HG03520 (cell line): ENCODE measurements around the gene CORO2A.

Experiments
- ATAC-seq: cut with Tn5 transposase; IDR thresholded peaks from one replicate; pipeline ENCODE4 v1.9.1; 2021; ENCODE audit warnings: mild to moderate bottlenecking, moderate library complexity; ENCODE audit not compliant: unreplicated experiment

Gene CORO2A

GRCh38 chr9:98173181-98173580 lies 19.3 kb downstream of the CORO2A start:
- no peak for ATAC-seq

- ATAC-seq, result no peak
These were observed 19.8 kb downstream of the CORO2A start for GRCh38 chr9:98172604-98173003.

- no peak for ATAC-seq
These were observed 21.1 kb downstream of the CORO2A start for GRCh38 chr9:98171176-98171925.

- ATAC-seq, result peak; percentile 98
These were observed 23.4 kb downstream of the CORO2A start for GRCh38 chr9:98168941-98169488.

GRCh38 chr9:98168153-98168780 lies 24.2 kb downstream of the CORO2A start:
- no peak for ATAC-seq

- ATAC-seq, result no peak
These were observed 27.5 kb downstream of the CORO2A start for GRCh38 chr9:98164912-98165311.

GRCh38 chr9:98162613-98163012 lies 29.8 kb downstream of the CORO2A start:
- no peak for ATAC-seq

- ATAC-seq, result no peak
These were observed 30.6 kb downstream of the CORO2A start for GRCh38 chr9:98161851-98162250.

GRCh38 chr9:98159790-98160189 lies 32.6 kb downstream of the CORO2A start:
- no peak for ATAC-seq

- no peak for ATAC-seq
These were observed 33.1 kb downstream of the CORO2A start for GRCh38 chr9:98159301-98159700.

GRCh38 chr9:98158071-98158831 lies 34.2 kb downstream of the CORO2A start:
- no peak for ATAC-seq

- no peak for ATAC-seq
These were observed 35.1 kb downstream of the CORO2A start for GRCh38 chr9:98157372-98157771.

GRCh38 chr9:98154678-98155077 lies 37.8 kb downstream of the CORO2A start:
- ATAC-seq, result no peak

- ATAC-seq, result no peak
These were observed 39.9 kb downstream of the CORO2A start for GRCh38 chr9:98152526-98152925.

GRCh38 chr9:98150721-98151120 lies 41.7 kb downstream of the CORO2A start:
- no peak for ATAC-seq

- no peak for ATAC-seq
These were observed 42.3 kb downstream of the CORO2A start for GRCh38 chr9:98150164-98150563.

GRCh38 chr9:98149422-98149821 lies 43.0 kb downstream of the CORO2A start:
- ATAC-seq, result no peak

GRCh38 chr9:98148486-98148885 lies 44.0 kb downstream of the CORO2A start:
- ATAC-seq, result no peak

- ATAC-seq, result no peak
These were observed 44.9 kb downstream of the CORO2A start for GRCh38 chr9:98147582-98147981.

GRCh38 chr9:98146101-98146991 lies 46.1 kb downstream of the CORO2A start:
- no peak for ATAC-seq

- no peak for ATAC-seq
These were observed 47.8 kb downstream of the CORO2A start for GRCh38 chr9:98144631-98145030.
